Measurements from ENCODE around the gene ATG101.
"Not testable (repeated sequence)": the region's sequence is repeated elsewhere in the genome, so short reads cannot be mapped to it uniquely, and the experiment has no call there.

The ATG101 gene

GRCh38 chr12:52116222-52117125 lies 46.7 kb downstream of the ATG101 start:
- not testable (repeated sequence) for DNase-seq

- not testable (repeated sequence) for DNase-seq
These were observed 48.2 kb downstream of the ATG101 start for GRCh38 chr12:52117806-52118475.

GRCh38 chr12:52119398-52120254 lies 49.8 kb downstream of the ATG101 start:
- DNase-seq: peak; percentile 66

GRCh38 chr12:52120951-52121823 lies 51.4 kb downstream of the ATG101 start:
- no peak for DNase-seq

- peak; percentile 74 for DNase-seq
These were observed 52.2 kb downstream of the ATG101 start for GRCh38 chr12:52121824-52122539.

GRCh38 chr12:52122540-52122871 lies 52.7 kb downstream of the ATG101 start:
- no peak for DNase-seq

- no peak for DNase-seq
These were observed 53.1 kb downstream of the ATG101 start for GRCh38 chr12:52122904-52123303.

- peak; percentile 33 for DNase-seq
These were observed 53.9 kb downstream of the ATG101 start for GRCh38 chr12:52123487-52124186.

- DNase-seq: no peak
These were observed 55.7 kb downstream of the ATG101 start for GRCh38 chr12:52125476-52125900.

GRCh38 chr12:52126050-52126604 lies 56.3 kb downstream of the ATG101 start:
- DNase-seq: no peak
